ENCODE data around the gene ATP5PO. TPM values are rescaled to one million over a fixed set of nuclear protein-coding genes. Genes with fewer than 3 reads are reported as not detected.
"Not testable (repeated sequence)": the region's sequence is repeated elsewhere in the genome, so short reads cannot be mapped to it uniquely, and the experiment has no call there.

ATP5PO gene
- total RNA-seq, 4 donors from 2014 or later: 115 to 162 (median 139) TPM

GRCh38 chr21:33937931-33938339 is 22.3 kb upstream of the ATP5PO start:
- DNase-seq (ENCODE audit: low spot score in 2 of 2): no peak
- no peak overlapping the region for H3K4me3 ChIP-seq (ENCODE audit: low read depth, poor library complexity, severe bottlenecking)
- 85 to 91% methylated on average over 14 of the region's 14 CpGs for WGBS, 2 donors
- TF ChIP-seq CTCF (IDR thresholded peaks at IDR 0.05) (no peak), POLR2A (IDR thresholded peaks at IDR 0.05) (no peak)
- intact Hi-C loops (cut with DNase I; ENCODE audit: low total_unique reads): no loop called here

GRCh38 chr21:33937146-33937545 is 21.5 kb upstream of the ATP5PO start:
- WGBS, 2 donors: 86 to 95% methylated on average over 4 of the region's 4 CpGs
- no peak overlapping the region for H3K4me3 ChIP-seq (ENCODE audit: low read depth, poor library complexity, severe bottlenecking)
- DNase-seq (ENCODE audit: low spot score in 2 of 2): peak in 1 of 2 donors; percentile 72
- TF ChIP-seq POLR2A (IDR thresholded peaks at IDR 0.05) (no peak), CTCF (IDR thresholded peaks at IDR 0.05) (no peak)
- intact Hi-C loops (cut with DNase I; ENCODE audit: low total_unique reads): no loop called here

GRCh38 chr21:33936301-33937038 is 20.9 kb upstream of the ATP5PO start:
- no peak overlapping the region for H3K4me3 ChIP-seq (ENCODE audit: low read depth, poor library complexity, severe bottlenecking)
- peak; percentile 60 to 87 for DNase-seq (ENCODE audit: low spot score in 2 of 2)
- intact Hi-C loops (cut with DNase I; ENCODE audit: low total_unique reads): no loop called here
- 26 to 50% methylated on average over 4 of the region's 4 CpGs for WGBS, 2 donors
- TF ChIP-seq POLR2A (IDR thresholded peaks at IDR 0.05): no peak
- no peak for TF ChIP-seq CTCF (IDR thresholded peaks at IDR 0.05)

- H3K4me3 ChIP-seq (ENCODE audit: low read depth, poor library complexity, severe bottlenecking): no peak overlapping the region
- 85 to 95% methylated on average over 5 of the region's 5 CpGs for WGBS, 2 donors
- DNase-seq (ENCODE audit: low spot score in 2 of 2): no peak
- no peak for TF ChIP-seq POLR2A (IDR thresholded peaks at IDR 0.05)
- no peak for TF ChIP-seq CTCF (IDR thresholded peaks at IDR 0.05)
- intact Hi-C loops (cut with DNase I; ENCODE audit: low total_unique reads): no loop called here
Observed at GRCh38 chr21:33932731-33933130, 17.1 kb upstream of the ATP5PO start.

- WGBS, 2 donors: 22 to 30% methylated on average over 10 of the region's 10 CpGs
- H3K4me3 ChIP-seq (ENCODE audit: low read depth, poor library complexity, severe bottlenecking): no peak overlapping the region
- intact Hi-C loops (cut with DNase I; ENCODE audit: low total_unique reads): no loop called here
- TF ChIP-seq POLR2A (IDR thresholded peaks at IDR 0.05) (no peak), CTCF (IDR thresholded peaks at IDR 0.05) (no peak)
- no peak for DNase-seq (ENCODE audit: low spot score in 2 of 2)
Observed at GRCh38 chr21:33931799-33932390, 16.3 kb upstream of the ATP5PO start.

GRCh38 chr21:33931052-33931798 is 15.6 kb upstream of the ATP5PO start:
- intact Hi-C loops (cut with DNase I; ENCODE audit: low total_unique reads); DNase-seq (ENCODE audit: low spot score in 2 of 2); H3K4me3 ChIP-seq (ENCODE audit: low read depth, poor library complexity, severe bottlenecking): not testable (repeated sequence)
- 79 to 80% methylated on average over 8 to 15 of the region's 34 CpGs for WGBS, 2 donors

GRCh38 chr21:33926248-33926647 is 10.6 kb upstream of the ATP5PO start:
- 95 to 97% methylated on average over 2 of the region's 2 CpGs for WGBS, 2 donors
- intact Hi-C loops (cut with DNase I; ENCODE audit: low total_unique reads); DNase-seq (ENCODE audit: low spot score in 2 of 2): not testable (repeated sequence)

More at GRCh38 chr21:33926248-33926647, 10.6 kb upstream of the ATP5PO start:
- H3K4me3 ChIP-seq (ENCODE audit: low read depth, poor library complexity, severe bottlenecking): not testable (repeated sequence)
